RWPE1 (cell line): ENCODE measurements around the gene NKIRAS2.

Experiments
- CTCF ChIA-PET: fragments of 350-600 bp; sonication (Branson Sonifier 250); formaldehyde crosslinking; extraction: SDS; loops from one replicate; lab custom pipeline; 2021; lab: Yijun Ruan, JAX
- POLR2A ChIA-PET: fragments of 400-600 bp; formaldehyde crosslinking; extraction: SDS; loops from one replicate; lab custom pipeline; 2020; ENCODE audit warnings: antibody characterized with exemption; ENCODE audit not compliant: low non-redundant PET; lab: Yijun Ruan, JAX
- DNase-seq: peaks from one replicate; pipeline ENCODE4 v3.0.0; 2012; ENCODE audit warnings: low spot score
- H3K27ac ChIP-seq: fragments of 450-650 bp; 2 replicates; pipeline ENCODE4 v1.5.1; 2017
- TF ChIP-seq, protein P1 (sequence below): fragments of 450-650 bp; conservative IDR thresholded peaks from 2 replicates; pipeline ENCODE4 v1.5.1; 2017; ENCODE audit warnings: low read depth, mild to moderate bottlenecking

The NKIRAS2 gene

GRCh38 chr17:42039794-42040763 is 20.2 kb downstream of the NKIRAS2 start:
- POLR2A ChIA-PET, result no interaction called here
- no peak for DNase-seq
- no peak overlapping the region for H3K27ac ChIP-seq
- TF ChIP-seq, protein P1, sequence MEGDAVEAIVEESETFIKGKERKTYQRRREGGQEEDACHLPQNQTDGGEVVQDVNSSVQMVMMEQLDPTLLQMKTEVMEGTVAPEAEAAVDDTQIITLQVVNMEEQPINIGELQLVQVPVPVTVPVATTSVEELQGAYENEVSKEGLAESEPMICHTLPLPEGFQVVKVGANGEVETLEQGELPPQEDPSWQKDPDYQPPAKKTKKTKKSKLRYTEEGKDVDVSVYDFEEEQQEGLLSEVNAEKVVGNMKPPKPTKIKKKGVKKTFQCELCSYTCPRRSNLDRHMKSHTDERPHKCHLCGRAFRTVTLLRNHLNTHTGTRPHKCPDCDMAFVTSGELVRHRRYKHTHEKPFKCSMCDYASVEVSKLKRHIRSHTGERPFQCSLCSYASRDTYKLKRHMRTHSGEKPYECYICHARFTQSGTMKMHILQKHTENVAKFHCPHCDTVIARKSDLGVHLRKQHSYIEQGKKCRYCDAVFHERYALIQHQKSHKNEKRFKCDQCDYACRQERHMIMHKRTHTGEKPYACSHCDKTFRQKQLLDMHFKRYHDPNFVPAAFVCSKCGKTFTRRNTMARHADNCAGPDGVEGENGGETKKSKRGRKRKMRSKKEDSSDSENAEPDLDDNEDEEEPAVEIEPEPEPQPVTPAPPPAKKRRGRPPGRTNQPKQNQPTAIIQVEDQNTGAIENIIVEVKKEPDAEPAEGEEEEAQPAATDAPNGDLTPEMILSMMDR, result no peak
- CTCF ChIA-PET, result interaction anchor here (0.6 to 1.3 kb wide), 3 partner anchors 15 to 77 kb away, joined by 3 read pairs; partner anchors contain the start of gene ZNF385C

DNA sequence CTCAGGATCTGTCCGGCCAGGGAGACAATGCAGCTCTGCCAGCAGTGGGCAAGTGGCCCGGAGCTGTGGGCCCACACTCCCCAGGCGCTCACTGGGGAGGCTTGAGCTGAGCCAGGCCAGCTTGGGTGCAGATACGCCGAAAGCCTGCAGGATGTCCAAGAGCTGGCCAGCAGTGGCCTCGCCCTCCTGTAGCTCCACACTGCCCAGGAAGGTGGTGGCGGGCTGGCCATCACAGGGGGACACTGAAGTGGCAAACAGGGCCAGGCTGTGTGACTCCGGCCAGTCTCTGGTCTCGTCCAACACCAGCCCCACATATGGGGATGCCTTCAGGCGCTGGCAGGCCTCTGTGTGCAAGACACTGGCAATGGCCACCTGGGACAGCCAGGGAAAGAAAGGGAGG is 20.9 kb downstream of the NKIRAS2 start:
- ChIA-PET CTCF (interaction anchor here (1.0 to 1.3 kb wide), 2 partner anchors 15 to 57 kb away, joined by 3 read pairs; partner anchors contain the start of gene ZNF385C), POLR2A (no interaction called here)
- TF ChIP-seq, protein P1, result no peak
- H3K27ac ChIP-seq, result no peak overlapping the region
- DNase-seq, result no peak

- ChIA-PET CTCF (no interaction called here), POLR2A (no interaction called here)
- TF ChIP-seq, protein P1, result no peak
- H3K27ac ChIP-seq, result no peak overlapping the region
- DNase-seq, result no peak
These were observed 21.7 kb downstream of the NKIRAS2 start for GRCh38 chr17:42041619-42042018.

- POLR2A ChIA-PET, result interaction anchor here (0.5 kb wide), 1 partner anchor 8 kb away, joined by 5 read pairs; no protein-coding TSS in a partner anchor
- no peak overlapping the region for H3K27ac ChIP-seq
- TF ChIP-seq, protein P1, result no peak
- no peak for DNase-seq
- CTCF ChIA-PET, result no interaction called here
These were observed 22.9 kb downstream of the NKIRAS2 start for GRCh38 chr17:42042598-42043319.

DNA sequence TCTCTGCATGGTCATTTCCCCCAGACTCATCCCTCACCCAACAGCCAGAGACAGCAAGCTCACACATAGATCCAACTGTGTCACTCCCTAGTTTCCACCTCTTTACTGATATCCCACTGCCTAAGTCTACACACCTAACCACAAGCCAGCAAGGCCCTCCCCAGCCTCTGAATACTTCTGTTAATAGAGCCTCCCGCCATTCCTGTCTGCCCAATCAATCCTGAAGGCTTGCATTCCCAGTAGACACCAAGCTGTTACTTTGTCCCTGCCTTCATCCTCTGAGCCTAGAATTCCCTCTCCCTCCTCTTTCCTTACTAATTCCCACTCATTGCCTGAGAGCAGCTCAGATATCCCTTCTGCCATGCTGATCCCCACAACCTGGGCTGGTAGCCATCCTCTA is 25.8 kb downstream of the NKIRAS2 start:
- DNase-seq, result no peak
- ChIA-PET POLR2A (no interaction called here), CTCF (interaction anchor here (0.7 kb wide), 1 partner anchor 74 kb away, joined by 4 read pairs; no protein-coding TSS in a partner anchor)
- TF ChIP-seq, protein P1, result no peak
- H3K27ac ChIP-seq, result no peak overlapping the region

GRCh38 chr17:42047343-42047742 is 27.5 kb downstream of the NKIRAS2 start:
- CTCF ChIA-PET, result interaction anchor here (0.7 kb wide), 1 partner anchor 33 kb away, joined by 6 read pairs; no protein-coding TSS in a partner anchor
- DNase-seq, result no peak
- H3K27ac ChIP-seq, result no peak overlapping the region
- POLR2A ChIA-PET, result no interaction called here
- TF ChIP-seq, protein P1, result no peak
